Measurements from ENCODE around the gene LPP.

GRCh38 chr3:188796122-188796631, 642.2 kb downstream of the LPP start:
- no peak for TF ChIP-seq EZH2 (IDR thresholded peaks at IDR 0.05)
- TF ChIP-seq EZH2phosphoT487 (IDR thresholded peaks at IDR 0.05; ENCODE audit: borderline replicate concordance), result no peak
- no peak for TF ChIP-seq REST (IDR thresholded peaks at IDR 0.05; ENCODE audit: low read depth)
- no peak for TF ChIP-seq POLR2A (IDR thresholded peaks at IDR 0.05; ENCODE audit: borderline replicate concordance, extremely low read depth, insufficient read depth, insufficient read length)
